Measurements from ENCODE around the gene ACSM6. TPM values are rescaled to one million over a fixed set of nuclear protein-coding genes. Genes with fewer than 3 reads are reported as not detected.

ACSM6 gene
- total RNA-seq, 2 experiments from 2014 or later, result not detected

DNA sequence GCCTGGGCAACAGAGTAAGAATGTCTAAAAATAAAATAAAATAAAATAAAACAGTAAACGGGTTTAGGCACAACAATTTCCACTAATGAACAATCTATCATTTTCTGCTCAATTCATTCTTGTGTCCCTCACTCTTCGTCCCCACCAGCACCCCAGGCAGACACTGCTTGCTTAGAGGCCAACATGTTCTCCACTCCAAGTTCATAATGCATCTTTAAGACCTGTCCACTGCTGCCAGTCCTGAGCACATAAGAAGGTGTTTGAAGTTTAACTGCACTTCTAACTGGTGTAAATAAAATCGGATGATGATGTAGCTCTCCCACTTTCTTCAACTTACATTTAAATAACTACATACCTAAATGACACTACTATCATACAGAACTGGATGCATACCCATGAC is 83.6 kb downstream of the ACSM6 start:
- H3K27me3 Mint-ChIP-seq, result no peaks in the 10 kb centered on the region
- H3K27ac Mint-ChIP-seq, result no peak overlapping the region
- no peaks in the 10 kb centered on the region for H3K4me1 Mint-ChIP-seq (ENCODE audit: low read depth)
- H3K36me3 Mint-ChIP-seq, result no peaks in the 10 kb centered on the region
- H3K4me3 Mint-ChIP-seq, result no peak overlapping the region
- POLR2A ChIA-PET, result no interaction called here
- DNase-seq, result no peak
- CTCF ChIA-PET, result no interaction called here
- intact Hi-C loops (cut with micrococcal nuclease), result no loop called here
- H3K9me3 Mint-ChIP-seq, result no peaks in the 10 kb centered on the region

Other genes starting within 250 kb of the ACSM6 start
- not detected for gene CYP2C8, start 124.7 kb upstream of the ACSM6 start, total RNA-seq
- gene PDLIM1, start 96.8 kb downstream of the ACSM6 start, total RNA-seq, result under 1 TPM; 0.76 to 0.92 TPM